ENCODE data around the gene UPB1. TPM values are rescaled to one million over a fixed set of nuclear protein-coding genes. Genes with fewer than 3 reads are reported as not detected.

Gene UPB1
- total and polyA plus RNA-seq, 2 experiments from 2014 or later: 0.13 TPM; not detected in 1

- no peak for TF ChIP-seq ZNF114 (CRISPR knock-in tag; IDR thresholded peaks at IDR 0.05)
- no peak for TF ChIP-seq ZNF462 (CRISPR knock-in tag; IDR thresholded peaks at IDR 0.05)
- TF ChIP-seq, protein P1, sequence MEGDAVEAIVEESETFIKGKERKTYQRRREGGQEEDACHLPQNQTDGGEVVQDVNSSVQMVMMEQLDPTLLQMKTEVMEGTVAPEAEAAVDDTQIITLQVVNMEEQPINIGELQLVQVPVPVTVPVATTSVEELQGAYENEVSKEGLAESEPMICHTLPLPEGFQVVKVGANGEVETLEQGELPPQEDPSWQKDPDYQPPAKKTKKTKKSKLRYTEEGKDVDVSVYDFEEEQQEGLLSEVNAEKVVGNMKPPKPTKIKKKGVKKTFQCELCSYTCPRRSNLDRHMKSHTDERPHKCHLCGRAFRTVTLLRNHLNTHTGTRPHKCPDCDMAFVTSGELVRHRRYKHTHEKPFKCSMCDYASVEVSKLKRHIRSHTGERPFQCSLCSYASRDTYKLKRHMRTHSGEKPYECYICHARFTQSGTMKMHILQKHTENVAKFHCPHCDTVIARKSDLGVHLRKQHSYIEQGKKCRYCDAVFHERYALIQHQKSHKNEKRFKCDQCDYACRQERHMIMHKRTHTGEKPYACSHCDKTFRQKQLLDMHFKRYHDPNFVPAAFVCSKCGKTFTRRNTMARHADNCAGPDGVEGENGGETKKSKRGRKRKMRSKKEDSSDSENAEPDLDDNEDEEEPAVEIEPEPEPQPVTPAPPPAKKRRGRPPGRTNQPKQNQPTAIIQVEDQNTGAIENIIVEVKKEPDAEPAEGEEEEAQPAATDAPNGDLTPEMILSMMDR (conservative IDR thresholded peaks at IDR 0.05; ENCODE audit: low read depth in 2 of 2): no peak
- no peak for TF ChIP-seq ZNF331 (CRISPR knock-in tag; IDR thresholded peaks at IDR 0.05; ENCODE audit: low read depth)
- TF ChIP-seq CREB1 (CRISPR knock-in tag; IDR thresholded peaks at IDR 0.05; ENCODE audit: low read depth): no peak
- no peak for TF ChIP-seq EZH2phosphoT487 (IDR thresholded peaks at IDR 0.05; ENCODE audit: unreplicated experiment)
- no peak for TF ChIP-seq STAT1 (IDR thresholded peaks at IDR 0.05; ENCODE audit: unreplicated experiment)
- no peak for TF ChIP-seq POLR2AphosphoS5 (IDR thresholded peaks at IDR 0.05; ENCODE audit: low read depth)
- no peak for TF ChIP-seq NANOG (IDR thresholded peaks at IDR 0.05; ENCODE audit: borderline replicate concordance)
- no peak for TF ChIP-seq JUNB (IDR thresholded peaks at IDR 0.05; ENCODE audit: unreplicated experiment)
- no peak for TF ChIP-seq EZH2 (IDR thresholded peaks at IDR 0.05; ENCODE audit: low read depth, unreplicated experiment)
- TF ChIP-seq, protein P2, sequence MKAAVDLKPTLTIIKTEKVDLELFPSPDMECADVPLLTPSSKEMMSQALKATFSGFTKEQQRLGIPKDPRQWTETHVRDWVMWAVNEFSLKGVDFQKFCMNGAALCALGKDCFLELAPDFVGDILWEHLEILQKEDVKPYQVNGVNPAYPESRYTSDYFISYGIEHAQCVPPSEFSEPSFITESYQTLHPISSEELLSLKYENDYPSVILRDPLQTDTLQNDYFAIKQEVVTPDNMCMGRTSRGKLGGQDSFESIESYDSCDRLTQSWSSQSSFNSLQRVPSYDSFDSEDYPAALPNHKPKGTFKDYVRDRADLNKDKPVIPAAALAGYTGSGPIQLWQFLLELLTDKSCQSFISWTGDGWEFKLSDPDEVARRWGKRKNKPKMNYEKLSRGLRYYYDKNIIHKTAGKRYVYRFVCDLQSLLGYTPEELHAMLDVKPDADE (IDR thresholded peaks at IDR 0.05): no peak
- TF ChIP-seq, protein P3, sequence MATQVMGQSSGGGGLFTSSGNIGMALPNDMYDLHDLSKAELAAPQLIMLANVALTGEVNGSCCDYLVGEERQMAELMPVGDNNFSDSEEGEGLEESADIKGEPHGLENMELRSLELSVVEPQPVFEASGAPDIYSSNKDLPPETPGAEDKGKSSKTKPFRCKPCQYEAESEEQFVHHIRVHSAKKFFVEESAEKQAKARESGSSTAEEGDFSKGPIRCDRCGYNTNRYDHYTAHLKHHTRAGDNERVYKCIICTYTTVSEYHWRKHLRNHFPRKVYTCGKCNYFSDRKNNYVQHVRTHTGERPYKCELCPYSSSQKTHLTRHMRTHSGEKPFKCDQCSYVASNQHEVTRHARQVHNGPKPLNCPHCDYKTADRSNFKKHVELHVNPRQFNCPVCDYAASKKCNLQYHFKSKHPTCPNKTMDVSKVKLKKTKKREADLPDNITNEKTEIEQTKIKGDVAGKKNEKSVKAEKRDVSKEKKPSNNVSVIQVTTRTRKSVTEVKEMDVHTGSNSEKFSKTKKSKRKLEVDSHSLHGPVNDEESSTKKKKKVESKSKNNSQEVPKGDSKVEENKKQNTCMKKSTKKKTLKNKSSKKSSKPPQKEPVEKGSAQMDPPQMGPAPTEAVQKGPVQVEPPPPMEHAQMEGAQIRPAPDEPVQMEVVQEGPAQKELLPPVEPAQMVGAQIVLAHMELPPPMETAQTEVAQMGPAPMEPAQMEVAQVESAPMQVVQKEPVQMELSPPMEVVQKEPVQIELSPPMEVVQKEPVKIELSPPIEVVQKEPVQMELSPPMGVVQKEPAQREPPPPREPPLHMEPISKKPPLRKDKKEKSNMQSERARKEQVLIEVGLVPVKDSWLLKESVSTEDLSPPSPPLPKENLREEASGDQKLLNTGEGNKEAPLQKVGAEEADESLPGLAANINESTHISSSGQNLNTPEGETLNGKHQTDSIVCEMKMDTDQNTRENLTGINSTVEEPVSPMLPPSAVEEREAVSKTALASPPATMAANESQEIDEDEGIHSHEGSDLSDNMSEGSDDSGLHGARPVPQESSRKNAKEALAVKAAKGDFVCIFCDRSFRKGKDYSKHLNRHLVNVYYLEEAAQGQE (IDR thresholded peaks at IDR 0.05; ENCODE audit: unreplicated experiment): no peak
These were observed 44.0 kb upstream of the UPB1 start for GRCh38 chr22:24451162-24451561.

More at GRCh38 chr22:24451162-24451561, 44.0 kb upstream of the UPB1 start:
- no peaks in the 10 kb centered on the region for H3K79me2 ChIP-seq (replicated peaks; ENCODE audit: insufficient read depth)
- no peaks in the 10 kb centered on the region for H4K20me1 ChIP-seq (replicated peaks; ENCODE audit: insufficient read depth)
- H3K9me2 ChIP-seq (ENCODE audit: insufficient read depth): peaks cover 4% of the 10 kb centered on the region; the same call in 1 of the 2 replicates
- H3K27me3 ChIP-seq (ENCODE audit: insufficient read depth): no peaks in the 10 kb centered on the region
- H3F3A ChIP-seq (replicated peaks; ENCODE audit: low read depth): no peaks in the 10 kb centered on the region
- peaks cover 4% of the 10 kb centered on the region for H3K27me3 Mint-ChIP-seq (ENCODE audit: insufficient read depth, low read depth, poor library complexity)
- no peak overlapping the region for H3K27ac Mint-ChIP-seq
- no peaks in the 10 kb centered on the region for H3K9me3 Mint-ChIP-seq
- ATAC-seq: no peak
- peaks cover 7% of the 10 kb centered on the region for H3K4me1 Mint-ChIP-seq
- no peak overlapping the region for H2AFZ ChIP-seq
- DNase-seq (ENCODE audit: low spot score): no peak
- H3K4me1 ChIP-seq (ENCODE audit: insufficient read depth): 0 out of 2 replicates have a peak, but pooled peaks cover 4% of the 10 kb centered on the region
- no peaks in the 10 kb centered on the region for H3K36me3 ChIP-seq (ENCODE audit: insufficient read depth)
- H3K27ac ChIP-seq (ENCODE audit: low read depth): no peak overlapping the region
- no peak overlapping the region for H3K4me2 ChIP-seq
- no peaks in the 10 kb centered on the region for H3K36me3 Mint-ChIP-seq (ENCODE audit: low read depth)
- H3K4me3 Mint-ChIP-seq: no peak overlapping the region
- H3K4me3 ChIP-seq: no peak overlapping the region
